ENCODE results near the gene CRHR2. TPM values are rescaled to one million over a fixed set of nuclear protein-coding genes. Genes with fewer than 3 reads are reported as not detected.
"Not testable (repeated sequence)": the region's sequence is repeated elsewhere in the genome, so short reads cannot be mapped to it uniquely, and the experiment has no call there.

Gene CRHR2
- polyA plus RNA-seq, 1 experiment: not detected

- TF ChIP-seq, protein P1, sequence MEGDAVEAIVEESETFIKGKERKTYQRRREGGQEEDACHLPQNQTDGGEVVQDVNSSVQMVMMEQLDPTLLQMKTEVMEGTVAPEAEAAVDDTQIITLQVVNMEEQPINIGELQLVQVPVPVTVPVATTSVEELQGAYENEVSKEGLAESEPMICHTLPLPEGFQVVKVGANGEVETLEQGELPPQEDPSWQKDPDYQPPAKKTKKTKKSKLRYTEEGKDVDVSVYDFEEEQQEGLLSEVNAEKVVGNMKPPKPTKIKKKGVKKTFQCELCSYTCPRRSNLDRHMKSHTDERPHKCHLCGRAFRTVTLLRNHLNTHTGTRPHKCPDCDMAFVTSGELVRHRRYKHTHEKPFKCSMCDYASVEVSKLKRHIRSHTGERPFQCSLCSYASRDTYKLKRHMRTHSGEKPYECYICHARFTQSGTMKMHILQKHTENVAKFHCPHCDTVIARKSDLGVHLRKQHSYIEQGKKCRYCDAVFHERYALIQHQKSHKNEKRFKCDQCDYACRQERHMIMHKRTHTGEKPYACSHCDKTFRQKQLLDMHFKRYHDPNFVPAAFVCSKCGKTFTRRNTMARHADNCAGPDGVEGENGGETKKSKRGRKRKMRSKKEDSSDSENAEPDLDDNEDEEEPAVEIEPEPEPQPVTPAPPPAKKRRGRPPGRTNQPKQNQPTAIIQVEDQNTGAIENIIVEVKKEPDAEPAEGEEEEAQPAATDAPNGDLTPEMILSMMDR (IDR thresholded peaks at IDR 0.05; ENCODE audit: insufficient read depth, low read depth, low read length): no peak
- POLR2A ChIA-PET: no interaction called here
- Histone ChIP-seq H3K4me3 (ENCODE audit: low read depth, low read length) (no peak overlapping the region), H3K36me3 (ENCODE audit: control insufficient read depth, insufficient read depth, low read length) (no peaks in the 10 kb centered on the region), H3K27me3 (ENCODE audit: control insufficient read depth, insufficient read depth, low read length) (peaks cover 9% of the 10 kb centered on the region)
- DNase-seq (ENCODE audit: low read depth): no peak
- CTCF ChIA-PET: interaction anchor here (1.3 kb wide), 1 partner anchor 18 kb away, joined by 3 read pairs; no protein-coding TSS in a partner anchor
Observed at GRCh38 chr7:30722187-30722586, 39.9 kb upstream of the CRHR2 start.

DNA sequence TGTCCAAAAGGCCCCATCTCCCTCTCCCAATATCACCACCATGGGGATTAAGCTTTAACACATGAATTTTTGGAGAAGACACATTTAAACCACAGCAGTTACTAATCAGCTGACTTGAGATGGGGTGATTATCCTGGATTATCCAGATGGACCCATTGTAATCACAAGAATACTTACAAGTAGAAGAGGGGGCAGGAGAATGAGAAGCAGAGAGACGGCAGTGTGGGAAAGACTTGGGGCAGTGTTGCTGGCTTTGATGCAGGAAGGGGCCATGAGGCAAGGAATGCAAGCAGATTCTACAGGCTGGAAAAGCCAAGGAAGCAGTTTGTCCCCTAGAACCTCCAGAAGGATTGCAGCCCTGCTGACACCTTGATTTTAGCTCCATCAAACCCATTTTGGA lies 39.0 kb upstream of the CRHR2 start:
- peaks cover 7% of the 10 kb centered on the region for H3K27me3 ChIP-seq (ENCODE audit: control insufficient read depth, insufficient read depth, low read length)
- H3K4me3 ChIP-seq (ENCODE audit: low read depth, low read length): no peak overlapping the region
- POLR2A ChIA-PET: no interaction called here
- no peak for DNase-seq (ENCODE audit: low read depth)
- no peaks in the 10 kb centered on the region for H3K36me3 ChIP-seq (ENCODE audit: control insufficient read depth, insufficient read depth, low read length)
- CTCF ChIA-PET: interaction anchor here (0.8 kb wide), 1 partner anchor 19 kb away, joined by 3 read pairs; no protein-coding TSS in a partner anchor
- TF ChIP-seq, protein P1 (IDR thresholded peaks at IDR 0.05; ENCODE audit: insufficient read depth, low read depth, low read length): no peak

DNA sequence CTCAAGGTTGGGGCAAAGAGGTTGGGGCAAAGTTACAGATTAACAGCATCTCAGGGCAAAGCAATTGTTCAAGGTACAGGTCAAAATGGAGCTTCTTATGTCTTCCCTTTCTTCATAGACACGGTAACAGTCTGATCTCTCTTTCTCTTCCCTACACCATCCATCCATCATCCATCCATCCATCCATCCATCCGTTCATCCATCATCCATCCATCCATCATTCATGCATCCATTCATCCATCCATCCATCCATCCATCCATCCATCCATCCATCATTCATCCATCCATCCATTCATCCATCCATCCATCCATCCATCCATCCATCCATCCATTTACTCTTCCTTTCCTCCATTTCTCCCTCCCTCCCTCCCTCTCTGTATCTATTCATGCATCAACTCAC lies 37.2 kb upstream of the CRHR2 start:
- DNase-seq (ENCODE audit: low read depth); CTCF ChIA-PET: not testable (repeated sequence)

DNA sequence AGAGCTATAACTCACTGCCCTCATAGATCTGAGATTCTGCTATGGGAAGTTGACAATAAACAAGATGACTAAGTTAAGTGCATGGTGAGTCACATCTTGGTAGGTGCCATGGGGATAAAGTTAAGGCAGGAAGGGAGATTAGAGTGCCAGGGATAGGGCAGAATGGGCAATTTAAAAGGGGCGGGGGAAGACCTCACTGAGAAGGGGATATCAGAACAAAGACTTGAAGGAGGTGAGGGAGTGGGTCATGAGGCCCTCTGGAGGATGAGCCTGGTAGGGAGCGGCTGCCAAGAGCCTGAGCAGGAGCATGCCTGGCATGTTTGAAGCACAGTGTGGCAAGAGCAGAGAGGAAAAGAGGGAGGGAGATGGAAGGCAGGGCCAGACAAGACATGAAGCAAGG lies 34.9 kb upstream of the CRHR2 start:
- ChIA-PET CTCF (interaction anchor here (0.8 kb wide), 1 partner anchor 17 kb away, joined by 3 read pairs; no protein-coding TSS in a partner anchor), POLR2A (no interaction called here)
- Histone ChIP-seq H3K27me3 (ENCODE audit: control insufficient read depth, insufficient read depth, low read length) (peaks cover 1% of the 10 kb centered on the region), H3K4me3 (ENCODE audit: low read depth, low read length) (no peak overlapping the region), H3K36me3 (ENCODE audit: control insufficient read depth, insufficient read depth, low read length) (no peaks in the 10 kb centered on the region)
- TF ChIP-seq, protein P1 (IDR thresholded peaks at IDR 0.05; ENCODE audit: insufficient read depth, low read depth, low read length): no peak
- DNase-seq (ENCODE audit: low read depth): no peak

More for the DNA sequence above, 37.2 kb upstream of the CRHR2 start:
- POLR2A ChIA-PET; H3K4me3 ChIP-seq (ENCODE audit: low read depth, low read length); H3K27me3 ChIP-seq (ENCODE audit: control insufficient read depth, insufficient read depth, low read length); H3K36me3 ChIP-seq (ENCODE audit: control insufficient read depth, insufficient read depth, low read length): not testable (repeated sequence)

DNA sequence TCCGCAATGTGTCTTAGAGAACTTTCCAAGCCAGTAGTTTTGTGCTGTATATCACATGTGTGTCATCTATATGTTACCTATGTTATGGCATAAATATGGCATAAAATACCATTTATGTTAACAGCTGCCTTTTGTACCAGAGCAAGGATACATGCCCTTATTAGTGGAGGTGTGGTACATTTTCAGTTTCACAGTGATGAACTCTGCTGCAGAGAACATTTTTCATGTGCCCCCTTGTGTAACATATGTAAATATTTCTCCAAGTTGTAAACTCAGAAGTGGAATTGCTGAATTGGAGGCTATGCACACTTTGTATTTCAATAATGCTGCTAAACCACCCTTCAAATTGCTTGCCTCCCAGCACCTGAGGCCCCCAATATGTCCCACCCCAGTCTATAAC lies 31.9 kb upstream of the CRHR2 start:
- peaks cover 1% of the 10 kb centered on the region for H3K27me3 ChIP-seq (ENCODE audit: control insufficient read depth, insufficient read depth, low read length)
- H3K4me3 ChIP-seq (ENCODE audit: low read depth, low read length): no peak overlapping the region
- no peaks in the 10 kb centered on the region for H3K36me3 ChIP-seq (ENCODE audit: control insufficient read depth, insufficient read depth, low read length)
- CTCF ChIA-PET: interaction anchor here (1.1 kb wide), 1 partner anchor 16 kb away, joined by 3 read pairs; no protein-coding TSS in a partner anchor
- DNase-seq (ENCODE audit: low read depth): no peak
- POLR2A ChIA-PET: no interaction called here
- TF ChIP-seq, protein P1 (IDR thresholded peaks at IDR 0.05; ENCODE audit: insufficient read depth, low read depth, low read length): no peak

DNA sequence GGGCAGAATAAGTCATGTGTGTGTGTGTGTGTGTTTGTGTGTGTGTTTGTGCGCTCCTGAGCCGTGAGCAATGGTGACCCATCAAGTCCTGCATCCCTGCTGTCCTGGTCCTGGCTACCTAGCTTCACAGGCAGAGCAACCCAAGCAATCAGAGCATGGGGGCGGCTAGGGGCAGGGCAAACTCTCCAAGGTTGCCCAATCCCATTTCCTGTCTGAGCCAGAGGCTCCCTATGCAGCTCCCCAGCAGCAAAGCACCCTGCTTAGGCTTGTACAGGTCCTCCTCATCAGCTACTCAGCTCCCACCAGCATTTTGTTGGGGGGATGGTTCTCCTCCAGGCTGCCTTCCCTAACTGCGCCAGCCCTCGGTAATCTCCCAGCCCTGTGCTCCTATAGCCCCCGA lies 31.1 kb upstream of the CRHR2 start:
- ChIA-PET POLR2A (no interaction called here), CTCF (interaction anchor here (1.1 kb wide), 1 partner anchor 16 kb away, joined by 3 read pairs; no protein-coding TSS in a partner anchor)
- DNase-seq (ENCODE audit: low read depth): no peak
- Histone ChIP-seq H3K4me3 (ENCODE audit: low read depth, low read length) (no peak overlapping the region), H3K27me3 (ENCODE audit: control insufficient read depth, insufficient read depth, low read length) (peaks cover 4% of the 10 kb centered on the region), H3K36me3 (ENCODE audit: control insufficient read depth, insufficient read depth, low read length) (no peaks in the 10 kb centered on the region)
- TF ChIP-seq, protein P1 (IDR thresholded peaks at IDR 0.05; ENCODE audit: insufficient read depth, low read depth, low read length): no peak

Data from BJ (cell line).